Brain microvascular endothelial cell (primary cell): Measurements from ENCODE around the gene TMEM164.

Experiments used
- DNase-seq: peaks from one replicate; pipeline ENCODE4 v3.0.0-alpha.2; 2020
- H3K27ac ChIP-seq: fragments of 250-450 bp; sonication (Bioruptor Pico); 2 replicates; pipeline ENCODE4 v1.5.1; 2020; ENCODE audit warnings: mild to moderate bottlenecking, moderate library complexity
- H3K27me3 ChIP-seq: fragments of 250-450 bp; sonication (Bioruptor Pico); replicated peaks from 2 replicates; pipeline ENCODE4 v1.5.1; 2020; ENCODE audit warnings: mild to moderate bottlenecking
- H3K36me3 ChIP-seq: fragments of 250-450 bp; sonication (Bioruptor Pico); replicated peaks from 2 replicates; pipeline ENCODE4 v1.5.1; 2020; ENCODE audit warnings: mild to moderate bottlenecking
- H3K4me3 ChIP-seq: 2 replicates; pipeline ENCODE4 v1.5.1; 2011; ENCODE audit warnings: low read depth, mild to moderate bottlenecking, control low read depth, low read length, moderate library complexity
- in situ Hi-C: cut with HindIII; loops from 2 replicates; pipeline ENCODE4 v1.10.0; 2017; ENCODE audit warnings: low sequenced_read_pairs, low pct_ligation_motif_present
- TF ChIP-seq, protein P1 (sequence below): IDR thresholded peaks from 2 replicates; pipeline ENCODE4 v1.5.1; 2011; ENCODE audit warnings: low read depth, mild to moderate bottlenecking, moderate library complexity, low read length, control low read depth, inconsistent platforms; ENCODE audit errors: missing control alignments

Gene TMEM164

DNA sequence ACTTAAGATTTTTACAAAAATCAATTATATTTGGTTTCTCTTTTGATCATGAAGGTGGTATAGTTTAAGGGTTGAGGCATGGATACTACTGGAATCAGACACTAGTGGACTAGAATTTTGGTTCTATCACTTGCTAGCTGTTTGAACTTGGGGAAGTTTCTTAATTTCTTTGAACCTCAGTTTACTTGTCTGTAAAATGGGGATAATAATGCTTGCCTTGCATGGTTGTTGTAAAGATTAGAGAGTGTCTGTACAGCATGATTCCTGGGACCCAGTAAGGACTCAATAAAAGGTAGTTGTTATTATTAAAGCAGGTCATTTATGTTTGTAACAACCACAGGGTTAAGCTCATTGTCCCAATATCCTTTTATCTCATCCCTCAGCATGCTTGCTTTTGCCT lies 36.0 kb downstream of the TMEM164 start:
- in situ Hi-C loops, result no loop called here
- H3K27me3 ChIP-seq, result no peaks in the 10 kb centered on the region
- H3K27ac ChIP-seq, result no peak overlapping the region
- H3K4me3 ChIP-seq, result no peak overlapping the region
- TF ChIP-seq, protein P1, sequence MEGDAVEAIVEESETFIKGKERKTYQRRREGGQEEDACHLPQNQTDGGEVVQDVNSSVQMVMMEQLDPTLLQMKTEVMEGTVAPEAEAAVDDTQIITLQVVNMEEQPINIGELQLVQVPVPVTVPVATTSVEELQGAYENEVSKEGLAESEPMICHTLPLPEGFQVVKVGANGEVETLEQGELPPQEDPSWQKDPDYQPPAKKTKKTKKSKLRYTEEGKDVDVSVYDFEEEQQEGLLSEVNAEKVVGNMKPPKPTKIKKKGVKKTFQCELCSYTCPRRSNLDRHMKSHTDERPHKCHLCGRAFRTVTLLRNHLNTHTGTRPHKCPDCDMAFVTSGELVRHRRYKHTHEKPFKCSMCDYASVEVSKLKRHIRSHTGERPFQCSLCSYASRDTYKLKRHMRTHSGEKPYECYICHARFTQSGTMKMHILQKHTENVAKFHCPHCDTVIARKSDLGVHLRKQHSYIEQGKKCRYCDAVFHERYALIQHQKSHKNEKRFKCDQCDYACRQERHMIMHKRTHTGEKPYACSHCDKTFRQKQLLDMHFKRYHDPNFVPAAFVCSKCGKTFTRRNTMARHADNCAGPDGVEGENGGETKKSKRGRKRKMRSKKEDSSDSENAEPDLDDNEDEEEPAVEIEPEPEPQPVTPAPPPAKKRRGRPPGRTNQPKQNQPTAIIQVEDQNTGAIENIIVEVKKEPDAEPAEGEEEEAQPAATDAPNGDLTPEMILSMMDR, result no peak
- no peak for DNase-seq
- no peaks in the 10 kb centered on the region for H3K36me3 ChIP-seq

DNA sequence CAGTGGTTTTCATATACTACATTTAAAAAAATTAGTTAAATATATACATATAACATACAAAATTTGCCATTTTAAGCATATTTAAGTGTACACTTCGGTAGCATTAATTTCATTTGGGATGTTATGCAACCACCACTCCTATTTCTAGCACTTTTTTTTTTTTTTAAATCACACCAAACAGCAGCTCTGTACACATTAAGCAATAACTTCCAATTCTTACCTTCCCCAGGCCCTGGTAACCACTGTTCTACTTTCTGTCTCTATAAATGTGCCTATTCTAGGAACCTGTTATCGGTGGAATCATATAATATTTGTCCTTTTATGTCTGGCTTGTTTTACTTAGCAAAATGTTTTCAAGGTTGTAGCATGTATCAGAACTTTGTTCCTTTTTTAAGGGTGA lies 39.1 kb downstream of the TMEM164 start:
- no peak for DNase-seq
- H3K27me3 ChIP-seq, result no peaks in the 10 kb centered on the region
- TF ChIP-seq, protein P1, result no peak
- H3K27ac ChIP-seq, result no peak overlapping the region
- no peaks in the 10 kb centered on the region for H3K36me3 ChIP-seq
- H3K4me3 ChIP-seq, result no peak overlapping the region
- in situ Hi-C loops, result no loop called here

DNA sequence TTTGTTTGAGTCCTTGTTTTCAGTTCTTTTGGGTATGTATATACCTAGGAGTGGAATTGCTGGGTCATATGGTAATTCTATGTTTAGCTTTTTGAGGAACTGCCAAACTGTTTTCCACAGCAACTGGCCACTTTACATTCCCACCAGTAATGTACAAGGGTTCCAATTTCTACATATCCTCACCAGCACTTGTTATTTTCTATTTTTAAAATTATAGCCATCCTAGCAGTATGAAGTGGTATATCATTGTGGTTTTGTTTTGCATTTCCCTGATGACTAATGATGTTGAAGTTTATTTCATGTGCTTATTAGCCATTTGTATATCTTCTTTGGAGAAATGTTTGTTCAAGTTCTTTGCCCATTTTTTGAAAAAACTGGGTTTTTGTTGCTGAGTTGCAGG lies 39.6 kb downstream of the TMEM164 start:
- Histone ChIP-seq H3K27me3 (no peaks in the 10 kb centered on the region), H3K4me3 (no peak overlapping the region), H3K27ac (no peak overlapping the region), H3K36me3 (no peaks in the 10 kb centered on the region)
- DNase-seq, result no peak
- TF ChIP-seq, protein P1, result no peak
- in situ Hi-C loops, result no loop called here

DNA sequence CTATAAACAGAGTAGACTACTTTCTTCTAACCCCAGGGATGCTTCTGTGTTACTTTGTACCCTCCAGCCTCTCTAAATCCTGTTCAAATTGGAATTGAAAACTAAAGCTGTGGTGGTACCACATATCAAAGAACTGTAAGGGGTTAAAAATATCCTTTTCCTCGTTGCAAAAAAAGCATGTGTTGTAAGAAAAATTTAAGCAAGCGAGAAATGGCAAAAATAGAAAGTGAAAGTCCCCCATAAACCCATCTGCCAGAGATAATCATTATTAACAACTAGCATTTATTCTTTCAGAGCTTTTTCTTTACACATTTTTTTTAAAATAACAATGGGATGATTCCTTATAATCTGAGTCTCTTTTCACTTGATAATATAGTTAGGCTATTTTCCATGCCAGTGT lies 40.6 kb downstream of the TMEM164 start:
- Histone ChIP-seq H3K27ac (no peak overlapping the region), H3K27me3 (no peaks in the 10 kb centered on the region), H3K4me3 (no peak overlapping the region), H3K36me3 (no peaks in the 10 kb centered on the region)
- in situ Hi-C loops, result no loop called here
- no peak for DNase-seq
- TF ChIP-seq, protein P1, result no peak

DNA sequence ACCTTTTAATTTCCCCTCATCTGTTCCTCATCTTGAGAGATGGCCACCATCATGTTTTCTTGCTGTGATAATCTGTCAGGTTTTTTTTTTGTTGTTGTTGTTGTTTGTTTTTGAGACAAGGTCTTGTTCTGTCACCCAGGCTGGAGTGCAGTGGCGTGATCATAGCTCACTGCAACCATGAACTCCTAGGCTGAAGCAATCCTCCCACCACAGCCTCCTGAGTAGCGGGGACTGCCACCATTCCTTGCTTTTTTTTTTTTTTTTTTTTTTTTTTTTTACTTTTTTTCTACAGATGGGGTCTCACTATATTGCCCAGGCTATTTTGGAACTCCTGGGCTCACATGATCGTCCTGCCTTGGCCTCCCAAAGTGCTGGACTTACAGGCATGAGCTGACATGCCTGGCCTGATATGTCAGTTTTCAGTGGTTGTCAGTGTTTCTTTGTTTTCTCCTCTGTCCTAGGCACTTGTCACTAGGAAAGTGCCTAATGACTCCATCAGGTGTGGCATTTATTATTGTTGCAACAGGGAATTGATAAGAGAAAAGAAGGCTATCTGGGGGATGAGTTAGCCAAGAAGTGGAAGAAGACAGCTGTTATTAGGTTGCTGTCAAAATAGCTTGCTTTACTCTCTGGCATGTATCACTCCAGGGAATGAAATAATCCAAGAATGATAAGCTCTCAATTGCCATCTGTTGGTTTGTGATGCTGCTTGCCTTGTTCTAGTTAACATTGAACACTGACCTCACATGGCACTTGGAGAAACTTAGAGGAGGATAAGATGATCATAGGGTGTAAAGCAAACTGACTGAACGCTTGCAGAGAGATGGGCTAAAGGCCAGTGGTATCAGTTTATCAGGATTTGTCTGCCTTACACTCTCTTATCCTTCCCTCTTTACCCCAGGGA lies 41.7 kb downstream of the TMEM164 start:
- TF ChIP-seq, protein P1, result no peak
- in situ Hi-C loops, result no loop called here

More for the DNA sequence above, 41.7 kb downstream of the TMEM164 start:
- H3K27me3 ChIP-seq, result no peaks in the 10 kb centered on the region
- no peak overlapping the region for H3K27ac ChIP-seq
- DNase-seq, result no peak
- no peak overlapping the region for H3K4me3 ChIP-seq
- no peaks in the 10 kb centered on the region for H3K36me3 ChIP-seq
